Peyer's patch (tissue), 4 donors: Measurements from ENCODE around the gene ZNHIT3.

ENCODE experiments used
- CTCF ChIP-seq, 6 experiments: fragments of 450-650 bp in 4 of 6; fragments of 200-600 bp in 2 of 6; sonication (generic) in 1 of 6; IDR thresholded peaks; one replicate each; pipeline ENCODE4 v1.5.1; 2017 to 2019; ENCODE audit warnings: antibody characterized with exemption in 6 of 6, mild to moderate bottlenecking in 3 of 6, moderate library complexity in 1 of 6
- POLR2A ChIP-seq, 2 donors: fragments of 450-650 bp; IDR thresholded peaks; one replicate each; pipeline ENCODE4 v1.5.1; 2017; ENCODE audit warnings: antibody characterized with exemption in 2 of 2, mild to moderate bottlenecking in 2 of 2, moderate library complexity in 2 of 2

- TF ChIP-seq CTCF (IDR thresholded peaks at IDR 0.05) (no peak), POLR2A (IDR thresholded peaks at IDR 0.05) (no peak)
Measured at GRCh38 chr17:36527621-36528250, 41.3 kb downstream of the ZNHIT3 start.
